Left ventricle myocardium inferior (tissue), 1 donor: Measurements from ENCODE around the gene DPH2. TPM values are rescaled to one million over a fixed set of nuclear protein-coding genes. Genes with fewer than 3 reads are reported as not detected.
A peak's percentile ranks its signal among the peaks of the same experiment; 100 is the strongest.

Experiments
- DNase-seq: peaks from one replicate; pipeline ENCODE4 v3.0.0-alpha.2; 2020
- H3K27ac ChIP-seq: fragments of 200-600 bp; replicated peaks from 2 replicates; pipeline ENCODE4 v1.8.0; 2021
- H3K27me3 ChIP-seq: fragments of 200-600 bp; 2 replicates; pipeline ENCODE4 v1.8.0; 2021; ENCODE audit warnings: low read depth
- H3K36me3 ChIP-seq: fragments of 200-600 bp; 2 replicates; pipeline ENCODE4 v1.8.0; 2021
- H3K4me1 ChIP-seq: fragments of 200-600 bp; 2 replicates; pipeline ENCODE4 v1.8.0; 2021
- H3K4me3 ChIP-seq: fragments of 200-600 bp; 2 replicates; pipeline ENCODE4 v1.8.0; 2021; ENCODE audit warnings: mild to moderate bottlenecking, moderate library complexity
- H3K9me3 ChIP-seq: fragments of 200-600 bp; replicated peaks from 2 replicates; pipeline ENCODE4 v1.8.0; 2021
- intact Hi-C: fragments of 100-400 bp; cut with micrococcal nuclease; formaldehyde crosslinking; loops from one replicate; pipeline ENCODE4 v1.11.0; 2022
- total RNA-seq: library from RNA; stranded (reverse); fragmentation: NEBNext Ultra II Directional; extraction: Animal tissue kit (Norgen Biotek cat#: 25700); gene quantifications from one replicate; pipeline ENCODE4 v1.2.1, GENCODE V29; 2021
- TF ChIP-seq, protein P1 (sequence below): fragments of 200-600 bp; IDR thresholded peaks from 2 replicates; pipeline ENCODE4 v1.8.0; 2021; ENCODE audit warnings: antibody characterized with exemption, mild to moderate bottlenecking, borderline replicate concordance
- donor health status: DM: no; HTN: yes; CAD: no; lungs with severe emphysema.

Gene DPH2
- total RNA-seq, 1 donor from 2014 or later = 18.2 TPM

DNA sequence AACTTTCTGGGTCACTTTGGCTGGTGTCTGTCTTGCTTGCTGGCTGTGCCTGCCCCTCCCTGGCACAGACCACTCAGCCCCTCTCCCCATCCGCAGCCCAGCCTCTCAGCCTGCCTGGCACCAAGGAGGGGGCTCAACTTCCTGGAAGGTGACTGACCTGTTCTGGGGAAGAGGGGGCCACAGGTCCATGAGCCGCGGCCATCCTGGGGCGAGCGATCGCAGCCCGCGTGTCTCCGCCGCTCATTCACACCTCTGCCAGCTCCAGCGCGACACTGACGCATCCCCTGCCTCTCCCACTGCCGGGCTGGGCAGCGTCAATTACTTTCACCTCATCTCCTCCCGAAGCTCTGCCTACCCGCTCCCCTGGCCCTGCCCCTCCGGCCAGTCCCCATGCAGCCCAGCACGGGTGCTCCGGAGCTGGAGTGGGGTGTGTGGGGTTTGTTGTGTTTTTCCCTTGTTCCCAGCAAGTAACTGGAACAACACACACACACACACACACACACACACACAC, 47.1 kb downstream of the DPH2 start:
- H3K36me3 ChIP-seq = no peaks in the 10 kb centered on the region
- intact Hi-C loops = no loop called here
- no peaks in the 10 kb centered on the region for H3K27me3 ChIP-seq
- no peak overlapping the region for H3K4me3 ChIP-seq
- H3K4me1 ChIP-seq = peaks cover 18% of the 10 kb centered on the region
- no peaks in the 10 kb centered on the region for H3K9me3 ChIP-seq
- no peak for DNase-seq
- H3K27ac ChIP-seq = no peak overlapping the region
- TF ChIP-seq, protein P1, sequence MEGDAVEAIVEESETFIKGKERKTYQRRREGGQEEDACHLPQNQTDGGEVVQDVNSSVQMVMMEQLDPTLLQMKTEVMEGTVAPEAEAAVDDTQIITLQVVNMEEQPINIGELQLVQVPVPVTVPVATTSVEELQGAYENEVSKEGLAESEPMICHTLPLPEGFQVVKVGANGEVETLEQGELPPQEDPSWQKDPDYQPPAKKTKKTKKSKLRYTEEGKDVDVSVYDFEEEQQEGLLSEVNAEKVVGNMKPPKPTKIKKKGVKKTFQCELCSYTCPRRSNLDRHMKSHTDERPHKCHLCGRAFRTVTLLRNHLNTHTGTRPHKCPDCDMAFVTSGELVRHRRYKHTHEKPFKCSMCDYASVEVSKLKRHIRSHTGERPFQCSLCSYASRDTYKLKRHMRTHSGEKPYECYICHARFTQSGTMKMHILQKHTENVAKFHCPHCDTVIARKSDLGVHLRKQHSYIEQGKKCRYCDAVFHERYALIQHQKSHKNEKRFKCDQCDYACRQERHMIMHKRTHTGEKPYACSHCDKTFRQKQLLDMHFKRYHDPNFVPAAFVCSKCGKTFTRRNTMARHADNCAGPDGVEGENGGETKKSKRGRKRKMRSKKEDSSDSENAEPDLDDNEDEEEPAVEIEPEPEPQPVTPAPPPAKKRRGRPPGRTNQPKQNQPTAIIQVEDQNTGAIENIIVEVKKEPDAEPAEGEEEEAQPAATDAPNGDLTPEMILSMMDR = no peak

DNA sequence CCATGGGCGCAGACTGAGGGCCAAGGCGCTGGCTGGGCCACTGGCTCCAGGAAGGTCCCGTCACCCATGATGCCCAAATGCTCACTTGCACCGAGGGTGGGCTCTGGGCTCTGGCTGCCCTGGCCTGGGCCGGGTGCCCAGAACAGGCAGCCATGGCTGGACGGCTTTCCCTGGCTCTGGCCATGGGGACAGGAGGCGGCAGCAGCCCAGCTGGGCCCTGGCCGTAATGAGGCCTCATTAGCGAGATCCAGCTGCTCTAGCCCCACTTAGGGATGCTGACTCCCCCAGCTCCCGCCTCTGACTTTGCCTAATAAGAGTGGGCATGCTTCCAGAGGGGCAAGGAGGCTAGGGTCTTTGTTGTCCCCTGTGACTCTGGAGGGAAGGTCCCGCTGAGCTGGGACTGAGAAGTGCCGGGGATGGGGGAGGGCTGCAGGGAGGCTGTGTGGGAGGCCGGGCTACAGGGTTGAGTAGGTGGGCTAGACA, 49.7 kb downstream of the DPH2 start:
- no peak overlapping the region for H3K27ac ChIP-seq
- H3K4me3 ChIP-seq = no peak overlapping the region
- no peak for DNase-seq
- H3K9me3 ChIP-seq = no peaks in the 10 kb centered on the region
- H3K4me1 ChIP-seq = peaks cover 16% of the 10 kb centered on the region
- TF ChIP-seq, protein P1 = no peak
- peaks cover 6% of the 10 kb centered on the region for H3K27me3 ChIP-seq
- intact Hi-C loops = no loop called here
- no peaks in the 10 kb centered on the region for H3K36me3 ChIP-seq

DNA sequence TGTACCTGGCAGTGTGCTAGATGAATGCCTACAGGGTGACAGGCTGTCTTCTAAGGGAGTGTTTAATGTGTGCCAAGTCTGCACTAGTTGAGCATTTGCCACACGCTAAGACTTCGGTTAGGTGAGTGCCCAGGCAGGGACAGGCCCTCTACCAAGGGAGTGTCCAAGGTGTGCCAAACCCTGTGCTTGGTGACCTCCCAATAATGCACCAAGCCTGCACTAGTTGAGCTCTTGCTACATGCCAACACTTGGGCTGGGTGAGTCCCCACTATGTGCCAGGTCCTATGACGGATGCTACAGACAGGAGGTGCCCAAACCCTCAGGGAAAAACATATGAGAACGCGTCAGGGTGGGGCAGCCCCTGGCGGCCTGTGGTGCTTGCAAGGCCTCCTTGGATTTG, 50.7 kb downstream of the DPH2 start:
- no peaks in the 10 kb centered on the region for H3K36me3 ChIP-seq
- intact Hi-C loops = no loop called here
- TF ChIP-seq, protein P1 = no peak
- peaks cover 6% of the 10 kb centered on the region for H3K27me3 ChIP-seq
- no peak for DNase-seq
- no peak overlapping the region for H3K27ac ChIP-seq
- H3K4me1 ChIP-seq = peaks cover 13% of the 10 kb centered on the region
- no peak overlapping the region for H3K4me3 ChIP-seq
- no peaks in the 10 kb centered on the region for H3K9me3 ChIP-seq

DNA sequence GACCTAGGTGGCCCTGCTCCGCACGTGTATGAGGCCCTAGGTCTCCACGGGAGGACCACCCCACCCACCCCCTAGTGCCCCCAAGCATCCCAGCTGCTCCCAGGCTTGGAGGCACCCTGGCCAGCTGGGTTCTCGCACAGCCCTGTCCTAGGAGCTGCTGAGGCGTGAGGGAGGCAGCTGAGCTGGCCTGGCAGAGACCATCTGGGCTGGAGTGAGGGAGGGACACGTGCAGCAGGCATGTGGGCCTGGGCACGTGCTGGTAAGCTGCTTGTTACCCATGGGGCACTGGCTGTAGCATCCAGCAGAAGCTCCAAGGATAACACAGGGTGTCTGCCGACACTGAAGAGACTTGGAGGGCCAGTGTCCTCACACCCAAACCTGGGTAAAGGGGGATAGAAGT, 51.3 kb downstream of the DPH2 start:
- no peak for DNase-seq
- Histone ChIP-seq H3K4me1 (peaks cover 7% of the 10 kb centered on the region), H3K27ac (no peak overlapping the region), H3K4me3 (no peak overlapping the region), H3K27me3 (peaks cover 6% of the 10 kb centered on the region), H3K9me3 (no peaks in the 10 kb centered on the region), H3K36me3 (no peaks in the 10 kb centered on the region)
- intact Hi-C loops = no loop called here
- TF ChIP-seq, protein P1 = no peak

DNA sequence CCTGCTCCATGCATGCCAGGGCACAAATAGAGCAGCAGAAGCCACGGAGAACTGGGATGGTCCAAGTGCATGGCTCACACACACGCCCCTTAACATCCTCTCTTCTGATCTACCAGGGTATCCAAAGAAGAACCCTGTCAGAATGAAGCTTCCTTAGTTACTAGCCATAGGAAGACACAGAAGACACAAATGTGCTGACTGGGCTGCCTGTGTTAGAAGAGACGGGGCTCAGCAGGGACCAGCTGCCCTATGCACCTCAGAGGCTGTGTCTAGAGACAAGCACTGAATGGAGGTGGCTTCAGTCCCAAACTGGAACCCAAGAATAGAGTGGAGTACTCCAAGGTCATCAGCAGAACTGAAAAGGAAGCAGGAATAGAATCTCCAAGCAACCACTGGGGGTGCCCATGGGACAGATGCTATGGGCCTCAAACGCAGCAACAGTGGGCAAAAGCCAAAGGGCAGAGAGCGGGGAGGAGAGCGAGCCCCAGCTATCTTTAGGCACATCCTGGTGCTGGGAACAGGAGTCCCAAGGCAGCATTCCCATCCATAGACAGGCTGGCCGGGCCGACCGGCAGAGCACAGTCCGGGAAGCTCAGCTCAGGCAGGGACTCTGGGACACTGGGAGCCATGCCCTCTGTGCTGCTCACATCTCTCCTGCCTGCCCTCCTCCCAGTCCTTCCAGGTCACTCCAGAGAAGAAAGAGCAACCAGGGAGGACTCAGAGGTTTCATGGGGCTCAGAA, 51.9 kb downstream of the DPH2 start:
- Histone ChIP-seq H3K4me1 (peaks cover 7% of the 10 kb centered on the region), H3K27ac (peak overlapping the region; percentile 46), H3K27me3 (peaks cover 6% of the 10 kb centered on the region), H3K4me3 (no peak overlapping the region), H3K9me3 (no peaks in the 10 kb centered on the region), H3K36me3 (no peaks in the 10 kb centered on the region)
- intact Hi-C loops = no loop called here
- TF ChIP-seq, protein P1 = peak; percentile 33
- DNase-seq = peak; percentile 25

Other genes starting within 250 kb of the DPH2 start
- 0.14 TPM for gene ARTN, start 36.2 kb upstream of the DPH2 start, total RNA-seq
- 57.4 TPM for gene IPO13, start 23.1 kb upstream of the DPH2 start, total RNA-seq
- gene ATP6V0B, start 5.0 kb downstream of the DPH2 start, total RNA-seq = 80.6 TPM
- gene B4GALT2, start 9.2 kb downstream of the DPH2 start, total RNA-seq = 40.3 TPM
- gene CCDC24, start 21.6 kb downstream of the DPH2 start, total RNA-seq = 1.4 TPM
- 1.2 TPM for gene SLC6A9, start 61.5 kb downstream of the DPH2 start, total RNA-seq
- not detected for gene KLF17, start 148.8 kb downstream of the DPH2 start, total RNA-seq
- gene KLF18, start 171.6 kb downstream of the DPH2 start, total RNA-seq = not detected
- gene DMAP1, start 243.5 kb downstream of the DPH2 start, total RNA-seq = 26.7 TPM